Thoracic aorta (tissue), 2 donors: ENCODE measurements around the gene RIMS3. TPM values are rescaled to one million over a fixed set of nuclear protein-coding genes. Genes with fewer than 3 reads are reported as not detected.

Source experiments
- ATAC-seq: fragments of 150-250 bp; one replicate; pipeline ENCODE4 v1.8.0; 2017; ENCODE audit warnings: low read depth; ENCODE audit not compliant: insufficient number of reproducible peaks, low FRiP score
- DNase-seq: peaks from one replicate; pipeline ENCODE4 v3.0.0-alpha.2; 2020; ENCODE audit warnings: low spot score
- H3K27ac ChIP-seq, 2 donors: fragments of 200-600 bp; sonication (generic); 1 replicate in 1 of 2; 2 replicates in 1 of 2; pipeline ENCODE4 v1.5.1; 2016; ENCODE audit warnings: mild to moderate bottlenecking in 2 of 2, moderate library complexity in 2 of 2
- H3K27me3 ChIP-seq: fragments of 200-600 bp; sonication (generic); replicated peaks from 2 replicates; pipeline ENCODE4 v1.6.0; 2016; ENCODE audit warnings: mild to moderate bottlenecking; ENCODE audit not compliant: insufficient read depth
- H3K36me3 ChIP-seq: fragments of 200-600 bp; sonication (generic); one replicate; pipeline ENCODE4 v1.5.1; 2016
- H3K4me1 ChIP-seq, 2 donors: fragments of 200-600 bp; sonication (generic); 1 replicate in 1 of 2; 2 replicates in 1 of 2; pipeline versions ENCODE4 v1.5.1 to v1.6.0; 2016; ENCODE audit warnings: low read depth in 2 of 2, mild to moderate bottlenecking in 1 of 2; ENCODE audit not compliant: control insufficient read depth in 1 of 2
- H3K4me3 ChIP-seq: fragments of 200-600 bp; sonication (generic); 2 replicates; pipeline ENCODE4 v1.5.1; 2016; ENCODE audit warnings: mild to moderate bottlenecking
- H3K9me3 ChIP-seq: fragments of 200-600 bp; sonication (generic); 2 replicates; pipeline ENCODE4 v1.5.1; 2016
- total RNA-seq, 2 donors: library from RNA; depleted of rRNA; stranded (reverse); fragments of >200 nt; gene quantifications; one replicate each; pipeline versions ENCODE4 v1.1.0 to v1.2.3, GENCODE V29; 2016
- TF ChIP-seq, protein P1 (sequence below): fragments of 200-600 bp; sonication (generic); IDR thresholded peaks from one replicate; pipeline ENCODE4 v1.5.1; 2019; ENCODE audit warnings: antibody characterized with exemption

RIMS3 gene
- total RNA-seq, 2 donors from 2014 or later = 18.1 to 33.7 TPM

DNA sequence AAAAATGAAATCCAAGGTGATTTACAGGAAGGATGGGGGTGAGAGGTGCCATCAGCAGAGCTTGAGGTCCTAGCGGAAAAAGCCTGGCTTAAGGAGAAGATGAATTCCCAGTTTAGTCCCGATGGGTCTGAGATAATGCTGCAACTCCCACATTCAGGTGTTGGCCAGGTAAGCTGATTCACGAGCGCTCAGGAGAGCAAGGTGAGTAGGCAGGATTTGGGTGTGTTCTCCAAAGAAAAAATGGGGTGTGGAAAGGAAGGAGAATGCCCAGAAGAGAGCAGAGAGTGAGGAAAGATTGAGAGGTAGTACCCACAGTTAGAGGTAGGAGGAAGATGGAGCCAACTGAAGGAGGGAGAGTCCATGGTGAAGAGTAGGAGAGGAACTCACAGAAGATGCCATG is 12.5 kb downstream of the RIMS3 start:
- Histone ChIP-seq H3K36me3 (no peaks in the 10 kb centered on the region), H3K27me3 (no peaks in the 10 kb centered on the region), H3K4me3 (no peak overlapping the region), H3K27ac (no peak overlapping the region), H3K4me1 (peaks cover 0 to 25% of the 10 kb centered on the region in 2 donors), H3K9me3 (no peaks in the 10 kb centered on the region)
- TF ChIP-seq, protein P1, sequence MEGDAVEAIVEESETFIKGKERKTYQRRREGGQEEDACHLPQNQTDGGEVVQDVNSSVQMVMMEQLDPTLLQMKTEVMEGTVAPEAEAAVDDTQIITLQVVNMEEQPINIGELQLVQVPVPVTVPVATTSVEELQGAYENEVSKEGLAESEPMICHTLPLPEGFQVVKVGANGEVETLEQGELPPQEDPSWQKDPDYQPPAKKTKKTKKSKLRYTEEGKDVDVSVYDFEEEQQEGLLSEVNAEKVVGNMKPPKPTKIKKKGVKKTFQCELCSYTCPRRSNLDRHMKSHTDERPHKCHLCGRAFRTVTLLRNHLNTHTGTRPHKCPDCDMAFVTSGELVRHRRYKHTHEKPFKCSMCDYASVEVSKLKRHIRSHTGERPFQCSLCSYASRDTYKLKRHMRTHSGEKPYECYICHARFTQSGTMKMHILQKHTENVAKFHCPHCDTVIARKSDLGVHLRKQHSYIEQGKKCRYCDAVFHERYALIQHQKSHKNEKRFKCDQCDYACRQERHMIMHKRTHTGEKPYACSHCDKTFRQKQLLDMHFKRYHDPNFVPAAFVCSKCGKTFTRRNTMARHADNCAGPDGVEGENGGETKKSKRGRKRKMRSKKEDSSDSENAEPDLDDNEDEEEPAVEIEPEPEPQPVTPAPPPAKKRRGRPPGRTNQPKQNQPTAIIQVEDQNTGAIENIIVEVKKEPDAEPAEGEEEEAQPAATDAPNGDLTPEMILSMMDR = no peak
- no peak for ATAC-seq
- DNase-seq = no peak

DNA sequence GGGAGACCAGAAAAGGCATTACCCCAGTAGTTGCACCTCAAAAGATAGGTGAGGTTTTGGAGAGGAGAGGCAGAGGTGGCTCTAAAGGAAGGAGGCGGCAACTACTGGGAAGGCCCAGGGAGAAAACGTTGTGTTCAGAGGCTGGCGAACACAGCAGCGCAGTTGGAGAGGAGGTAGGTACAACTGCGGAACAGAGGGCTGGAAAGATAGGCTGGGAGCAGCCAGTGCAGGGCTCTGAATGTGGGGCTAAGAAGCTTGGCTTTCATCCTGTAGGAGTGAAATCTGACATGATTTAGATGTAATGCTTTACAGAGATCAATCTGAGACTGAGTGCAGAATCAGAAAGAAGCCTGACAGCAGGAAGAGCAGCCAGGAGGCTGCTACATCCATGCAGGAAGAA is 13.0 kb downstream of the RIMS3 start:
- DNase-seq (no peak), ATAC-seq (no peak)

DNA sequence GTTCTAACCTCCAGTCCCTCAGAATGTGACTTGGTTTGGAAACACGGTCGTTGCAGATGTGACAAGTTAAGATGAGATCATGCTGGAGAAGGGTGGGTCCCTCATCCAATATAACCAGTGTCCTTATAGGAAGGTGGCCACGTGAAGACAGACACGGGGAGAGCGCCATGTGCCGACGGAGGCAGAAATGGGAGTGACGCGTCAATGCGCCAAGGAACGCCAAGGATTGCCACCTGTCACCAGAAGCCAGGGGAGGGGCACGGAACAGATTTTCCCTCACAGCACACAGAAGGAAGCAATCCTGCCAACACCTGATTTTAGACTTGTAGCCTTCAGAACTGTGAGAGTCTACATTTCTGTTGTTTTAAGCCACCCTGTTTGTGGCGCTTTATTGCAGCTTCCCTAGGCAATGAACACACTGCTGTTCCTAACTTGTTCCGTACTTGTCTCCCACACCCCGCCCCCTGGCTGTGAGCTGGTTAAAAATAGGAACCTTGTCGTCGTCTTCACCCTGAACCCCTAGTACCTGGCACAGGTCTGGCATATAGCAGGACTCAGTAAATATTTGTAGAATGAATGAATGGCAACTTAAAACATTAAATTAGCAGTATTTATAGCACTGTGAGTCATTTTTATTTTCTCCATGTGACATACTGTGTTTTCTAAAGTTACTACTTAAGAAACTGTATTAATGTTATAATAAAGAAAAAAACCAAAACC is 14.2 kb downstream of the RIMS3 start:
- no peak for ATAC-seq
- Histone ChIP-seq H3K27me3 (no peaks in the 10 kb centered on the region), H3K27ac (no peak overlapping the region), H3K4me3 (no peak overlapping the region), H3K36me3 (no peaks in the 10 kb centered on the region), H3K4me1 (peaks cover 0 to 25% of the 10 kb centered on the region in 2 donors), H3K9me3 (no peaks in the 10 kb centered on the region)
- DNase-seq = no peak
- TF ChIP-seq, protein P1 = no peak

More for the DNA sequence above, 13.0 kb downstream of the RIMS3 start:
- Histone ChIP-seq H3K27ac (no peak overlapping the region), H3K27me3 (no peaks in the 10 kb centered on the region), H3K36me3 (no peaks in the 10 kb centered on the region), H3K4me1 (peaks cover 0 to 25% of the 10 kb centered on the region in 2 donors), H3K4me3 (no peak overlapping the region), H3K9me3 (no peaks in the 10 kb centered on the region)
- TF ChIP-seq, protein P1 = no peak

DNA sequence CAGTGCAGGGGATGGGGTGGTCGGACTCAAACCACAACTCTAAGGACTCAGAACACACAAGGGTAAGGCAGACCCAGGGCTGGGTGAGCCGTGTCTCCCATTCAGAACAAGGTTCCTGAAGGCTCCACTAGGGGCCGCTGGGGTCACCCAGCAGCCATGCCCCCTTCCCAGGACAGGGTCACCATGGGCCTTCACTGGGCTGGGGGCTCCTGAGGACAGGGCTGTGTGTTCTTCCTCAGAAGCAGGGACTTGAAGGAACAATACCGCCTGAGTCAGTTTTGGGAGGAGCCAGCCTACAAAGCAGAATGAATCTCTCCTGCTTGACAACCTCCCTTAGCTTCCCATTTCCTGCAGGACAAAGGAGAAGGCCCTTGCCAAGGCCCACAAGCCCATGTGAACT is 15.4 kb downstream of the RIMS3 start:
- H3K4me1 ChIP-seq = peaks cover 0 to 25% of the 10 kb centered on the region in 2 donors
- H3K36me3 ChIP-seq = no peaks in the 10 kb centered on the region
- no peaks in the 10 kb centered on the region for H3K27me3 ChIP-seq
- no peak for ATAC-seq
- no peaks in the 10 kb centered on the region for H3K9me3 ChIP-seq
- TF ChIP-seq, protein P1 = no peak
- DNase-seq = no peak
- no peak overlapping the region for H3K4me3 ChIP-seq
- H3K27ac ChIP-seq = no peak overlapping the region

DNA sequence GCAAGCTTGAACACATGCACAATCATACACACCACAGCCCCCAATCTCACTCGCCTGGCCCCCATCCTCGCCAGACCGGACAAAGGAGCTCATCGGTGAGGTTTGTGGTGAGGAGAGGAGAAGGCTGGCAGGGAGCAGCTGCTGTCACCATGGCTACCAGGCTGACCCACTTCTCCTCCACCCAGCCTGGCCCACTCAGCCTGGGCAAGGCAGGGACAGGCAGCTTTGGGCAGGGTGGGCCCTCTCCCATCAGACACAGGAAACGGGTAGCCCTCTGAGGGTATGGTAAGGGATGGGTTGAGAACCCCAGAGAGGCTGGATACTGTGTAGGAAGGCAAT is 15.9 kb downstream of the RIMS3 start:
- DNase-seq = no peak
- Histone ChIP-seq H3K9me3 (no peaks in the 10 kb centered on the region), H3K27me3 (no peaks in the 10 kb centered on the region), H3K27ac (no peak overlapping the region), H3K4me3 (no peak overlapping the region), H3K4me1 (peaks cover 0 to 23% of the 10 kb centered on the region in 2 donors), H3K36me3 (no peaks in the 10 kb centered on the region)
- TF ChIP-seq, protein P1 = no peak
- no peak for ATAC-seq
